HG02798 (cell line): ENCODE results near the gene TEX2.
"Not testable (repeated sequence)": the region's sequence is repeated elsewhere in the genome, so short reads cannot be mapped to it uniquely, and the experiment has no call there.

Source experiments
- ATAC-seq: cut with Tn5 transposase; IDR thresholded peaks from one replicate; pipeline ENCODE4 v1.9.1; 2021; ENCODE audit warnings: mild to moderate bottlenecking; ENCODE audit not compliant: unreplicated experiment, poor library complexity

Gene TEX2

GRCh38 chr17:64216338-64217248, 46.5 kb downstream of the TEX2 start:
- peak; percentile 60 for ATAC-seq

- no peak for ATAC-seq
These were observed 47.1 kb downstream of the TEX2 start for GRCh38 chr17:64216000-64216337.

GRCh38 chr17:64214950-64215349, 48.1 kb downstream of the TEX2 start:
- no peak for ATAC-seq

DNA sequence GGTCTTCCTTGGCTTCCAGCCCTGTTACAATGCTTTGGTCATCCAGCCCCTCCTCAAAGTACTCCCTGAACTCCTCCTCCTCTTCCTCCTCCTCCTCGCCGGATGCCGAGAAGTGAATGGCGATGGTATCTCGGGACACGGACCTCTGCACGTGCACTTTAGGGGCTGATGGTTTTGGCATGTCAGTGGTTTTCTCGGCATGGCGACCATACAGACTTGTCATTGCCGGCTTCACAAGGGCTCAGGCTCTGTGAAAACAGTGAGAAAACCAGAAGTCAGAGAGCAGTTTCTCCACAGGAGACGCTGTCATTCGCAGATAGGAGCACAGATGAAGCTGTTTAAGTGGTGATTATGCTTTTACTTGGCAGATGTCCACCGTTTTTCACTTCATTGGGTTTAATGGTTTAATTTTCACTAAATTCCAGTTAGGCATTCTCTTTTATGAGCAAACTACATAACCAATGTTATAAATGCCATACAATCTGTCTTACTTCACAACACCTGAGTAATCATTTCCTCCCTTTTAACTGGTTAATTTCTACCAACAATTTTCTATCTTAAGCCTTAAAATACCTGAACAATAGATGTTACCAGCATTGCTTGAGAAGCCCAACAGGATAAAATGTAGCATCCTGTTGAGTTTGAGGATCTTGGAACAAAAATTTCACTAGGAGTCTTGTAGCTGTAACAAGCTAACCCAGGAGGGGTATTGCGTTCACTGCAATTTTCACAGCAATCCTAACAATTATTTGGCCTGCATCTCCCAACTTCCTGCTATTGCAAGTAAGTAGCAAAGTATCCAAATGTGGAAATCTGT, 48.9 kb downstream of the TEX2 start:
- no peak for ATAC-seq

DNA sequence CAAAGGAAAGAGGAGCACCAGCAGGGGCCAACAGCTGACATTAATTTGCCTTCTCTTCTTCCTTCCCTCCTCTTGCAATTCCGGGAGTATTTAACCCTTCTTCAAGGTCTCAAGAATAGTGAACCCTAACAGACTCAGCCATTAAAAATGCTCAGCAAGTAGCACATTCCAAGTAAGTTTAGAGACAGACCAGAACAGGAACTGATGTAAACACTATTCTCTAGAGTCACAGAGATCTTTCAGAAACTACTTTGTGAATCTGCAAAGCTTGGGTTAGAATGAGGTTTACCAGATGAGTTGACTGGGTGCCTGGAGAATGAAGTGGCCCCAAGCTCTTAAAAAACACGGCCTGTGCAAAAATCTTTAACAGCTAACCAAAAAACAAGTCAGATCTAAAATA, 50.9 kb downstream of the TEX2 start:
- ATAC-seq = no peak

GRCh38 chr17:64209983-64210382, 53.1 kb downstream of the TEX2 start:
- no peak for ATAC-seq

DNA sequence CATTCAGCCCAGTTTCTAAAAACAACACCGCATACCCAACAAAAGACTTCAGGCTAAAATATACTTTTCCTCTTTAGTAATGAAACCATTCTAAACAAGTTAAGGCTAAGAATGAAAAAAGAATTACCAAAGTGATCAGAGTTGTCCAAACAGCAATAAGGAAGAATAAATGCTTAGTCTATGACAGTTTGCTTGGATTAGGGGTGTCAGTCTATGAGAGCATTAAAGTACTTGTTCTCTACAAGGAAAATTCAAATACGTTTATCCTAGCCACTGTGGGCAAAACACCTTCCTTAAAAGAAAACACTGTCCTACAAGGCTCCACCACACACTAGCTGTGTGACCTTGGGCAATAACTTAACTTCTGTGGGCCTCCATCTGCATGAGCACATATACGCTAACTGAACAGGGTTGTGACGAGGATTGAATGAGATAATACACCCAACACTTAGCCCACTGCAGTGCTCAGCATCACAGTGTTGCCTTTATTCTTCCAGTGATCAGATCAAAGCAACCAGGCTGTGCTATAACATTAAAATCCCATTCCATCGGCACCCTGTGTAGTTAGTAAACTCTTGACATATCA, 53.6 kb downstream of the TEX2 start:
- ATAC-seq = no peak

DNA sequence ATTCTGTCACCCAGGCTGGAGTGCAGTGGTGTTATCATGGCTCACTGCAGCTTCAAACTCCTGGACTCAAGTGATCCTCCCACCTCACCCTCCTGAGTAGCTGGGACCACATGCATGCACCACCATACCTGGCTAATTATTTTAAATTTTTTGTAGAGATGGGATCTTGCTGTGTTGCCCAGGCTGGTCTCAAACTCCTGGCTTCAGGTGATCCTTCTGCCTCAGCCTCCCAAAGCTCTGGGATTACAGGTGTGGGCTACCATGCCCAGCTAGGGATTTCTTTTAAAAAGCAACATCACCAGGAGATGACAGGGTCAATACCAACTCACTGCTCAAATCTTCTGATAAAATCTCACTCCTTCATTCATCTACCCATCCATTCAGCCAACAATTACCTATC, 54.4 kb downstream of the TEX2 start:
- not testable (repeated sequence) for ATAC-seq

GRCh38 chr17:64205804-64206203, 57.3 kb downstream of the TEX2 start:
- no peak for ATAC-seq

DNA sequence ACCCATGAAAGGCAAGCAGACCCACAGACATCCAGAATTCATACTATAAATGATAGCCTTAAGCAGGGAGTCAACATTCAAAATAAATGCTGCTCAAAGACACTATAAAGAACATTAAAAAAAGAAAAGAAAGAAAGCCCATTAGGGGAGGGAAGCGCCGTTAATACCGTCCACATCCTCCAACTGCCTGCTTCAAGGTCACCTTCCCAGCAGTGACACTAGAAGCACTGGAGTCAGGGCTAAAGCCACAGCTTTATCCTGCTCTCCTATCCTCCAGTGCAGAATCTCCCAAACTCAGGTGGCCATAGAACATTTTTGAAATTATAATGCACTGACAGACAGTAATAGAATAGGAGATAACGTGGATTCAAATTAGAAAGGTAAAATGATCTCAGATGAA, 59.4 kb downstream of the TEX2 start:
- ATAC-seq = no peak

DNA sequence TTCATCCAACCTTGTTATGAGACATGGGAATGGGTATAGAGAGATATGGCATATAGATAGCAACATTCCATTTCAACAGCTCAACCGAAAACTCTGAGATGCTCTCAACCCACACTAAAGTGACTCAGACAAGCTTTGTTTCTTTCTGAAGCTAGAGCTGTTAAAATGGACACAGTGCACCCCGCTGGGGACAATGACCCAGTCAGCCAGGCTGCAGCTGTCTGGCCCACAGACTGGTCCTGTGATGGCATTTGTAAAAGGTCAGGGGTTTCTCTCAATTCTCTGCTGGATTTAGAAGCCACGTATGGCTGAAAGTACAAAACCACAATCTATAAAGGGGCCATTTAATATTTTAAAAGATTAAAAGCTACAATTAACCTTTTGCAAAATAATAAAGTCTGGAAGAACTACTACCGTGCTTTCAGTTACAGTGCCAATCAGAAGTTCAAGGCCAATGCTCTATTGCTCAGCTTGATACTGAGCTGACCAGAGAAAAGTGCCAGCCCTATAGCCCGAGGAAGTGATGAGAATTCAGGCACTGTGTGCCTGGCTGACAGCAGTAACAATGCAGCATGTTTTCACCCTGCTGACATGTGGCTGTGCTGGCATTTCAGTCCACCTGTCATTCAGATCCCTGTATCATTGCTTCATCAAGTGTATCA, 60.2 kb downstream of the TEX2 start:
- ATAC-seq = no peak

- ATAC-seq = no peak
These were observed 62.7 kb downstream of the TEX2 start for GRCh38 chr17:64200080-64201032.

DNA sequence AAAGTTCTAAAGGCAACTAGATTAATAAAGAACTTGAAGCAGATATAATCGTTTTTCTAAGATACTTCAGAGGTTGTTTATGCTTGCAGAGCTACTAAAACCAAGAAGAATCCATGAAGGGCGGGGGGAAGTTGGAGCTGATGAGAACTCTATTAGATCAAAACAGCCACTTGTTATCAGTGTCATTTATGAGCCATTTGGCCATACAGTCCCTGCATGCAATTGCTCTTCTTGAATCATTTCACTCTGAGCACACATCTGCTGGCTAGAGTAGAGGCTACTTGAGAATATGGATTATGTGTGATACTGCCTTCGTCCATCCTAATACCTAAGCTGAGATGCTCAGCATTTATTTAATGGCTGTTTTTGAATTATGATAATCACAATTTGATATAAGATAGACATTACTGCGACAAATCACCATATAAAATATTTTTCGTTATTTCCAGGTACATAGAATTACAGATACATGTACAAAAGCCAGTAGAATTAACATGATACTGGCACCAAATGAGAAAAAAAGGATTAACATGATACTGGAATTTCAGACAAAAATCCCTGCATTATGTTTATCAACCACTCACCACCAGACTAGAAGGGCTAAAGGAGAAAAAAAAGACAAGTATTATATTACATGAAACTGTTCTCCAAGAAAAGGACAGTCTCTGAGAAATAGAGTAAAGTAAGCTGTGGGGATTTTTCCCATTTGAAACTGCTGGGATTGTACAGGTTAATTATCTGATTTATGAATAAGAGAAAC, 64.5 kb downstream of the TEX2 start:
- ATAC-seq = no peak

GRCh38 chr17:64196601-64197000, 66.5 kb downstream of the TEX2 start:
- no peak for ATAC-seq

- ATAC-seq = no peak
These were observed 69.5 kb downstream of the TEX2 start for GRCh38 chr17:64193561-64193960.

GRCh38 chr17:64192589-64192988, 70.5 kb downstream of the TEX2 start:
- ATAC-seq = no peak

GRCh38 chr17:64190472-64190871, 72.6 kb downstream of the TEX2 start:
- no peak for ATAC-seq

DNA sequence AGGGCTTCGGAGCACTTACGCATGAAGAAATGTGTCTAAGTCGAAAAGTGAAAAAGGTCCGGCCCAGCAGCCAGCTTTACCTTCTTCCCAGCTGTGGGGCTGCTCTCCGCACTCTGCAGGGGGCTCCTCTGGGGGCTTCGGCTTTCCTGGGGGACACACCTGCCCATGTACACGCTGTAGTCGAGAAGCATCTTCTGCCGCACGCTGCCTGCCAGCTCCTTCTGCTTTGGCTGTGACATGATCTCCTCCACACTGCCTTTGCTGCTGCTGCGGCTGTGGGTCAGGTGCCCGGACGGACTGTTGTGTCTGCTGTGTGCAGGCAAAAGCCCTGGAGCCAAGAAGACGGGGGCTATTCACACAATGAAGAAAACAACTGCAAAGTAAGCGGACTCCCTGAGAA, 75.0 kb downstream of the TEX2 start:
- no peak for ATAC-seq
